Putamen (tissue), 1 donor: ENCODE results near the gene FKBP14.
"Not testable (repeated sequence)": the region's sequence is repeated elsewhere in the genome, so short reads cannot be mapped to it uniquely, and the experiment has no call there.

ENCODE experiments used
- DNase-seq: peaks from one replicate; pipeline ENCODE4 v3.0.0-alpha.2; 2016; ENCODE audit warnings: low spot score

Gene FKBP14, protein sequence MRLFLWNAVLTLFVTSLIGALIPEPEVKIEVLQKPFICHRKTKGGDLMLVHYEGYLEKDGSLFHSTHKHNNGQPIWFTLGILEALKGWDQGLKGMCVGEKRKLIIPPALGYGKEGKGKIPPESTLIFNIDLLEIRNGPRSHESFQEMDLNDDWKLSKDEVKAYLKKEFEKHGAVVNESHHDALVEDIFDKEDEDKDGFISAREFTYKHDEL

DNA sequence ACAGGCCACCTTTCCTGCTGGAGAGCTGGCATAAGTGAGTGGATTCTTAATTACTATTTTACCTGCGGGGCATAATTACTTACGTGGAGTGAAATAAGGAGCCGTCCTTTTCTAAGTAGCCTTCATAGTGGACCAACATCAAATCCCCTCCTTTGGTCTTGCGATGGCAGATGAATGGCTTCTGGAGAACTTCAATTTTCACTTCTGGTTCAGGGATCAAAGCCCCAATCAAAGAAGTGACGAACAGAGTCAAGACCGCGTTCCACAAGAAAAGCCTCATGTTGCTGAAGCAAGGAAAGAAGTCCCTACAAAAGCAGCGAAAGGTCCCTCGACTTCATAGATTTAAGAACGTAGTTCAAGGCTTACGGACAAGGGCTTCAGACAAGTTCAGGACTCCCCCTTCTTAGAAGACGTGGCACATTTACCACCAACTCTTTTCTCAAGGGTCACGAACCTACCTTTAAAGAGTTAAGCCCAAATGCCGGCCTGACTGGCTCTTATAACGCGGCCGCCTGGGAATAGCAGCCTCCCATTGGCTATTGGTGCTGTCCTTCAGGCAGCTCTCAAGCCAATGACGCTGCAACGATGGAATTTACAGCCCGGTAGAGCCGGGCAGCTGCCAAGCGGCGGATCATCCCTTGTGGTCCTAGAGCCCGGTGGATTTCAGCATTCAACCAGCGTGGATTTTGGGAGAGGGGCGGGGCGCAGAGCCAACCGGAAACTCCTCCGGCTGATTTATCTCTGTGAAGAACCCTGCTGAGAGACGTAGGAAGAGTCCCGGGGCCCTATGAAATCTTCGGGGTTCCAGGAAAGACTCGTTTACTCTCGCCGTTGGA lies at the start of gene FKBP14:
TSS of gene FKBP14 (minus strand) at position 474 of the 836 bp plus-strand sequence. CDS start at position 280, 194 bp downstream.
- DNase-seq: peak; percentile 98

- DNase-seq: no peak
These were observed 48.0 kb upstream of the FKBP14 start for GRCh38 chr7:30074422-30075030.

DNA sequence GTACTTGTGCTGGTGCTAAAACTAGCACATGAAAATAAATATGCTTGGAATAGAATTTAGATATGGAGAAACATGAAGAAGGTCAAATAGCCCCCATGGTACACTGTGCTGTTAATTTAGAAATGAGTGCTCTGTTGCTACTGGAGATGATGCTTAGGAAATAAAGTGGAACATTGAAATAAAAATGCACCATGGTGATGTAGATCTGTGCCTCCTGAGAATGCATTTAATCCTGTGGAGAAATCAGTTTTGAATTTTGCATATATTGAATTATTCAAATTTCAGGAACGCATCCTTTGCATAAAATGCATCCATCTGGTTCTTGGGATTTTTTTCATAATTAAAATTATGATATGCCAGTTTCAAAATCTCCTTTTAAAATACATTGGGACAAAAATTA lies 46.2 kb upstream of the FKBP14 start:
- DNase-seq: no peak

GRCh38 chr7:30070052-30070451 lies 43.5 kb upstream of the FKBP14 start:
- DNase-seq: no peak

GRCh38 chr7:30069096-30069867 lies 42.8 kb upstream of the FKBP14 start:
- DNase-seq: no peak

DNA sequence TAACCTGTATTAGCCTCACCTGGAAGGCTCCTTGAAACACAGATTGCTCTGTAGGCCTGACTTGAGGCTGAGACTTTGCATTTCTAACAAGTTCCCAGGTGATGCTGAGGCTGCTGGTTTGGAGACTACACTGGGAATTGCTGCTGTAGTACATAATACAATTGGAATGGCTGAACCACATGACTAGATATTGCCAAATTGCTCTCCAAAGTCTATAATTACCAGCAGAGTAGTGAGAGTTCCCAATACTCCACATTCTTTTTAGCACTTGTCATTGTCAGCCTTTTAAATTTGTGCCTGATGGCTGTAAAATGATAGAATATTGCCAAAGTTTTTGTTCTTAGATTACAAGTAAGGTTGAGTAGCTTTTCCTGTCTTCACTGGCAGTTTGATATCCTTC lies 41.6 kb upstream of the FKBP14 start:
- no peak for DNase-seq

- DNase-seq: no peak
These were observed 40.2 kb upstream of the FKBP14 start for GRCh38 chr7:30066687-30067086.

GRCh38 chr7:30065746-30066145 lies 39.2 kb upstream of the FKBP14 start:
- no peak for DNase-seq

DNA sequence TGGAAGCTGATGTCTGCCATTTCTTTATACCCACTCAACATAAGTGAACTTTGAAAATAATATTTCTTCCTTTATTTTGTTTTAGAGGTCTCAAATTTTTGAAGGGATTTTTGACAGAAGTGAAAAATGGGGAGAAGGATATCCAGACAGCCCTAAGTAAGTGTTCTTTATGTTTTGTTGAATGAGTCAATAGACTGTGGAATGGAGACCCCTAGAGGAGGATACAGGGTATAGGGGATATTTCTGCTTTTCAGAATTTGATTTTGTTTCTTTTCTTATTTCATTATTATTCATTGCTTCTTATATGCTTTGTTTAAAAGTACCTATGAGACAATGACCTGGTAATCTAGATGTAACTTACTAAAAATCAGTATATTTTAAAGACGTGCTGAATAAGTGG lies 36.1 kb upstream of the FKBP14 start:
- peak; percentile 35 for DNase-seq

GRCh38 chr7:30061786-30062185 lies 35.3 kb upstream of the FKBP14 start:
- DNase-seq: not testable (repeated sequence)

DNA sequence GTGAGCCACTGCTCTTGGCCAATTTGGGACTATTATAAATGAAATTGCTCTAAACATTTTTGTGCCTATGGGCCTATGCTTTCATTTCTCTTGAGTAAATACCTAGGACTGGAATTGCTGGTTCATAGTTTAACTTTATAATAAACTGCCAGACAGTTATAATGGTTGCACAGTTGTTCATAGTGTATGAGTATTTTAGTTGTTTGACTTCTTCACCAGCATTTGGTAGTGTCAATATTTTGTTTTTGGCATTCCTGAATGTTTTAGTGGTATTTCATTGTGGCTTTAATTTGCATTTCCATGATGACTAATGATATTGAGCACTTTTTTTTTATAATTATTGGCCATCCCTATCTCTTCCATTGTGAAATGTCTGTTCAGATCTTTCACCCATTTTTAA lies 31.2 kb upstream of the FKBP14 start:
- no peak for DNase-seq

GRCh38 chr7:30053068-30053467 lies 26.6 kb upstream of the FKBP14 start:
- DNase-seq: no peak

DNA sequence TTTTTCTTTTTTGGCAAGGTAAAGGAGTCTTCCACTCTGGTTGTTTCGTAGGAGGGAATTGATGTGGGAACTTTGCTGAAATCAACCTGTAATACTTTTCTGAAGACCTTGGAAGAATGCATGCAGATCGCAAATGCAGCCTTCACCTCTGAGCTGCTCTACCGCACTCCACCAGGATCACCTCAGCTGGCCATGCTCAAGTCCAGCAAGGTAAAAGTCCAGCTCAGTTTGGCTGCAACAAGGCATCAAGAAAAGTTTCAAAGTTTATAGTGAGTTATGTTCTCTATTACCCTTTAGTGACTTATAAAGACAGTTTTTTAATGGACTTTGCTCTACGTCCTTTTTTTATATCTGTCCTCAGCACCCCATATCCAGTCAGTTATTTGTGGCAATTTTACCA lies 22.7 kb upstream of the FKBP14 start:
- no peak for DNase-seq

DNA sequence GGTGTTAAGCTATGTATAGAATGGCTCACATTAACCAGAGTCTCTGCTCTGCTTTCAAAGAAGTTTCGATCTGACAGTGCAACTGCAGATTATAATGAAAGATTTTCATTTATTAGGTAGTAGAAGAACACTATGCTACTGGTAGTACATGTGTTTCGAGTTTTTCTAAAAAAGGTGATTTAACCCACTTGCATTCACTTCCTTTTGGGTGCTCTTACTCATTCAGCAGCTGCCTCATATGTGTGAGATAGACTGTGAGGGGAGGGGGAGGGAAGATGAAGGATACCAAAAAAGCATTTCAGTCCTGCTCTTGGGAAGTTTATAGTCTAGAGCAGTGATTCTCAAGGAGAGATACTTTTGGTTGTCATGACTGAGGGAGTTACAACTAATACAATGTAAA lies 22.1 kb upstream of the FKBP14 start:
- no peak for DNase-seq

- no peak for DNase-seq
These were observed 20.6 kb upstream of the FKBP14 start for GRCh38 chr7:30047124-30047523.

DNA sequence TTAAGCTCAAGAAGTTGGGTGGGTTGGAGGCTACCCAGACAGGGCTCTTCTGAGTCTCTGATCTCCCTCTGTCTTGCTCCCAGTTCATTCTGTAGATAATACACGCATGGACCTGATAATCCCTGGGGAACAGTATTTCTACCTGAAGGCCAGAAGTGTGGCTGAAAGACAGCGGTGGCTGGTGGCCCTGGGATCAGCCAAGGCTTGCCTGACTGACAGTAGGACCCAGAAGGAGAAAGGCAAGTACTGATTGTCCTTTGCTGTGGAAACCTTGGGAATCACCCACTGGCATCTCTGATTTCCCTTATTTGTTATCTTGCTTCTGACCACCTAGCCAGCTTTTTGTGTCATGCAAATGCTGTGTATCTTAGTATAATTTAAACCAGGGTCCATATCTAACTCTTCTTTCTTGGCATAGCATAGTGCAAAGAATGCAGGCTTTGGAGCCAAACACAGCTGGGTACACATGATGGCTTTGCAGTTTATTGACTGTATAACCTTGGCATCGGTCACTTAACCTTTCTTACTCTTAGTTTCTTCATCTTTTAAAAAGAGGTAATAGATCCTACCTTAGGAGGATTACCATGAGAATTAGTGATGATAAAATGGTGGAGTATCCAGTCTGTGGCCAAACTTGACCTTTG lies 19.7 kb upstream of the FKBP14 start:
- no peak for DNase-seq

DNA sequence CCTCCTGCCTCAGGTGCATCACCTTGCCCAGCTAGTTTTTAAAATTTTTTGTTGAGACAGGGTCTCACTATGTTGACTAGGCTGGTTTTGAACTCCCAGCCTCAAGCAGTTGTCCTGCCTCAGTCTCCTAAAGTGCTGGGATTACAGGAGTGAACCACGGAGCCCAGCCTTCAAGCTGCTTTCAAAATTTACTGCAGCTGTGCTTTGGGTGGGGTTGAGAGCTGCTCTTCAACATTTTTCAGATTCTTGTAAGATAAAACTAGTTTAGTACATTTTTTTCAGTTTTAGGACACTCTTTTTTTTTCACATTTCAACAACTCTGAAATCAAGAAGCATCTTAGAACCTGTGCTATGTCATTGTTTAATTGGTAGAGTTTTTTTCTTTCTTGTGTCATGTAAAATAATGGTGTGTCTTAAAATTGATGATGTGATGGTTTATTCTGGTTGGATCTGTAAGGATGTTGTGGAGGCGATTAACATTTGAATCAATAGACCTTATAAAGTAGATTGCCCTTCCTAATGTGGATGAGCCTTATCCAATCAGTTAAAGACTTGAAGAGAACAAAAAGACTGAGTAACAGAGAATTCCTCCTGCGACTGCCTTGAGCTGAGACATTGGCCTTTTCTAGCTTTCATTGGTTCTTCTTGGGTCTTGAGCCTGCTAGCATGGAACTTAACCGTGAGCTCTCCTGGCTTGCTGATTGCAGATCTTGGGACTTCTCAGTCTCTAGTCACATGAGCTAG lies 15.2 kb upstream of the FKBP14 start:
- no peak for DNase-seq

DNA sequence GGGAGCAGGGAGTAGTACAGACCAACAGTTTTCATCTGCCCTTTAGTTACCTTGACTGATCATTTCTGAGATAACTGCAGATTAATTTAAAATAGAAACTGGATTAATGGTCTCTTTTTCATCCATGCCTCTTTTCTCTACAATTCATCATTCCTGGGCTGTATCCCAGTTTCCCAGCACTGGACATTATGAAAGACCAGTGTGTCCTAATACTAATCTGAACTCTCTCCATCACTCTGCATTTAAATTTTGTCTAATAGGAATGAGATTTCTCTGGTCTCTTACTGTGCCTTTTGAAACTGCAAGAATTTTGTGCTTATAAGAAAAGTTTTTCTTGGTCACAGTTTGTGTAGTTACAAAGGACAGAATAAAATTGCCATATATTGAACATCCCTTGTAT lies 14.4 kb upstream of the FKBP14 start:
- DNase-seq: no peak

DNA sequence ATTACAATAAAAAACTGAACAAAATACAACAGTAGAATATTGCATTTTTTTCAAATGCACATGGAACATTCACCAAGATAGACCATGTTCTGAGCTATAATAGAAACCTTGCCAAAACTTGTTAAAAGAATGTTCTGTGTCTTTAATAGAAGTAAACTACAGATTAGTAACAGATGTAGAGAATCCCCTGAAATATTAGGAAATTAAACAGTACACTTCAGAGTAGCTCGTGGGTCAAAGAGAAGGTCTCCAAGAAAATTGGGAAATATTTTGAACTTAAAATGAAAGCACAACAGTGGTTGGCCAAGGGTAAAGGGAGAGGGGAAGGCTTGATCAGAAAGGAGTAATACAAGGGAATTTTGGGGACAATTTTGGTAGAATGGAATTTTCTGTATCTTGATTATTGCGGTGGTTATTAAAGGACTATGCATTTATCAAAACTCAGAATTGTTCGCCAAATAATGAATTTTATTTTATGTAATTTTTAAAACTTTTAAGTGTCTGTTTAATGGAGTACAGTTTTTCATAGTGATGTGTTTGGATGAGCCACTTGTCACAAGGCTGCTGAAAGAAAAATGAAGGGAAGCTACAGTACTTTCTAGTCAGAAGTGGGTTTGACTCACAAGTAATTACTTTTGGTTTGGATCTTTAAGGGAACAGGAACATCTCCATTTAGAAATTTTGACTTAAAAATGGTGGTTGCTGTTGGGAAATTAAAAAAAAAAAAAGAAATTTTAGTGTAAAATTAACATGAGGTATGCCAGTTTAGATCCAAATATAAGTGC lies 11.9 kb upstream of the FKBP14 start:
- no peak for DNase-seq

DNA sequence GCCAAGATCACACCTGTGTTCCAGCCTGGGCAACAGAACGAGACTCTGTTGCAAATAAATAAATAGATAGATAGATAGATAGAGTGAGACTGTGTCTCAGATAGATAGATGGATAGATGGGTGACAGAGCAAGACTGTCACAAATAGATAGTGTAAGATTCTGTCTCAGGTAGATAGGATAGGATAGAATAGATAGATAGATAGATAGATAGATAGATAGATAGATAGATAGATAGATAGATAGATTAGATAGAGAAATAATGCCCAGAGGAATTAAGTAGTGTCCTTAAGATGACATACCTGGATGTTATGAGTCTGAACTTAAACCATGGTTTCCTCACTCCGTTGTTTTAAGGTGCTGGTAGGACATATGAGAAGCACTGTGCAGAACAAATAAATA lies 9.7 kb upstream of the FKBP14 start:
- DNase-seq: no peak
